A673 (cell line): ENCODE results near the gene ATP7A.

Source experiments
- CTCF ChIP-seq: fragments of 300-800, 200-600 bp; sonication (generic); conservative IDR thresholded peaks from 2 replicates; pipeline ENCODE4 v1.5.1; 2017; ENCODE audit warnings: low read depth, mild to moderate bottlenecking, antibody characterized with exemption, low read length, moderate library complexity, mixed read lengths
- EZH2 ChIP-seq: fragments of 200-600 bp; sonication (generic); IDR thresholded peaks from 2 replicates; pipeline ENCODE4 v1.6.1; 2017; ENCODE audit warnings: borderline replicate concordance, low read depth, mild to moderate bottlenecking, mixed read lengths, antibody characterized with exemption, low read length; ENCODE audit not compliant: poor library complexity, severe bottlenecking

GRCh38 chrX:77977518-77977917 is 67.0 kb downstream of the ATP7A start:
- TF ChIP-seq CTCF (no peak), EZH2 (no peak)
